A673 (cell line): ENCODE measurements around the gene TXNDC2.

Experiments
- CTCF ChIP-seq: fragments of 300-800, 200-600 bp; sonication (generic); conservative IDR thresholded peaks from 2 replicates; pipeline ENCODE4 v1.5.1; 2017; ENCODE audit warnings: low read depth, mild to moderate bottlenecking, antibody characterized with exemption, low read length, moderate library complexity, mixed read lengths
- EZH2 ChIP-seq: fragments of 200-600 bp; sonication (generic); IDR thresholded peaks from 2 replicates; pipeline ENCODE4 v1.6.1; 2017; ENCODE audit warnings: borderline replicate concordance, low read depth, mild to moderate bottlenecking, mixed read lengths, antibody characterized with exemption, low read length; ENCODE audit not compliant: poor library complexity, severe bottlenecking

GRCh38 chr18:9907867-9908266, 22.1 kb downstream of the TXNDC2 start:
- TF ChIP-seq EZH2 (no peak), CTCF (no peak)
